ENCODE measurements around the gene OXGR1. TPM values are rescaled to one million over a fixed set of nuclear protein-coding genes. Genes with fewer than 3 reads are reported as not detected.

OXGR1 gene
- total and polyA plus RNA-seq, 4 experiments from 2014 or later = not detected

GRCh38 chr13:97017322-97017721 is 23.0 kb upstream of the OXGR1 start:
- Histone ChIP-seq H3K9me3 (ENCODE audit: control insufficient read depth in 1 of 2, low read length in 2 of 2) (no peaks in the 10 kb centered on the region), H3K4me3 (ENCODE audit: low read length in 2 of 2) (no peak overlapping the region), H3K27ac (ENCODE audit: low read depth, low read length) (no peak overlapping the region), H3K36me3 (ENCODE audit: insufficient read depth, low read length) (no peaks in the 10 kb centered on the region), H3K27me3 (ENCODE audit: insufficient read depth, low read length) (peaks cover 4% of the 10 kb centered on the region), H3K4me1 (ENCODE audit: insufficient read depth, low read length) (peaks cover 11% of the 10 kb centered on the region)
- peaks cover 0 to 4% (median 2%) of the 10 kb centered on the region in 8 donors for H3K9me3 Mint-ChIP-seq
- intact Hi-C loops (cut with micrococcal nuclease) = no loop called here
- H3K27ac Mint-ChIP-seq = no peak overlapping the region
- peaks cover 6 to 15% (median 11%) of the 10 kb centered on the region in 4 donors for H3K4me1 Mint-ChIP-seq
- ChIA-PET CTCF (ENCODE audit: partially characterized antibody) (interaction anchor here (0.6 to 2.5 kb wide), 4 partner anchors 9 to 20 kb away, joined by 3 to 10 read pairs (median 3); no protein-coding TSS in a partner anchor), POLR2A (ENCODE audit: partially characterized antibody) (no interaction called here)
- peaks cover 35 to 39% of the 10 kb centered on the region in 2 donors for H3K27me3 Mint-ChIP-seq
- DNase-seq = no peak
- H3K36me3 Mint-ChIP-seq = no peaks in the 10 kb centered on the region
- H3K4me3 Mint-ChIP-seq = no peak overlapping the region

- no peak overlapping the region for H3K27ac ChIP-seq (ENCODE audit: low read depth, low read length)
- no peaks in the 10 kb centered on the region for H3K36me3 Mint-ChIP-seq
- POLR2A ChIA-PET (ENCODE audit: partially characterized antibody) = no interaction called here
- peaks cover 0 to 4% (median 2%) of the 10 kb centered on the region in 8 donors for H3K9me3 Mint-ChIP-seq
- H3K27me3 ChIP-seq (ENCODE audit: insufficient read depth, low read length) = peaks cover 4% of the 10 kb centered on the region
- no peaks in the 10 kb centered on the region for H3K36me3 ChIP-seq (ENCODE audit: insufficient read depth, low read length)
- intact Hi-C loops (cut with micrococcal nuclease) = no loop called here
- CTCF ChIA-PET (ENCODE audit: partially characterized antibody) = interaction anchor here (1.3 kb wide), 1 partner anchor 9 kb away, joined by 3 read pairs; no protein-coding TSS in a partner anchor
- H3K27me3 Mint-ChIP-seq = peaks cover 33 to 38% of the 10 kb centered on the region in 2 donors
- no peak overlapping the region for H3K4me3 ChIP-seq (ENCODE audit: low read length in 2 of 2)
- peak overlapping the region in 5 of 8 donors; percentile 13 to 75 (median 54) for H3K4me3 Mint-ChIP-seq
- peak overlapping the region in 2 of 7 donors; percentile 23 to 43 for H3K27ac Mint-ChIP-seq
- DNase-seq = peak; percentile 46 to 50 (median 49)
- peaks cover 11% of the 10 kb centered on the region for H3K4me1 ChIP-seq (ENCODE audit: insufficient read depth, low read length)
- H3K9me3 ChIP-seq (ENCODE audit: control insufficient read depth in 1 of 2, low read length in 2 of 2) = no peaks in the 10 kb centered on the region
- H3K4me1 Mint-ChIP-seq = peaks cover 6 to 15% (median 11%) of the 10 kb centered on the region in 4 donors
Measured at GRCh38 chr13:97015661-97016350, 21.5 kb upstream of the OXGR1 start.

GRCh38 chr13:97012251-97013048 is 18.2 kb upstream of the OXGR1 start:
- H3K4me3 ChIP-seq (ENCODE audit: low read length in 2 of 2) = no peak overlapping the region
- H3K9me3 ChIP-seq (ENCODE audit: control insufficient read depth in 1 of 2, low read length in 2 of 2) = no peaks in the 10 kb centered on the region
- ChIA-PET POLR2A (ENCODE audit: partially characterized antibody) (no interaction called here), CTCF (ENCODE audit: partially characterized antibody) (no interaction called here)
- H3K36me3 ChIP-seq (ENCODE audit: insufficient read depth, low read length) = no peaks in the 10 kb centered on the region
- H3K27me3 Mint-ChIP-seq = peaks cover 20 to 33% of the 10 kb centered on the region in 2 donors
- H3K27ac ChIP-seq (ENCODE audit: low read depth, low read length) = no peak overlapping the region
- peaks cover 11% of the 10 kb centered on the region for H3K4me1 ChIP-seq (ENCODE audit: insufficient read depth, low read length)
- no peak for DNase-seq
- no peaks in the 10 kb centered on the region for H3K36me3 Mint-ChIP-seq
- H3K4me1 Mint-ChIP-seq = peaks cover 4 to 12% (median 9%) of the 10 kb centered on the region in 4 donors
- H3K27me3 ChIP-seq (ENCODE audit: insufficient read depth, low read length) = peaks cover under 1% of the 10 kb centered on the region
- intact Hi-C loops (cut with micrococcal nuclease) = no loop called here
- H3K27ac Mint-ChIP-seq = no peak overlapping the region
- H3K9me3 Mint-ChIP-seq = peaks cover 0 to 4% (median 2%) of the 10 kb centered on the region in 8 donors
- H3K4me3 Mint-ChIP-seq = no peak overlapping the region

- Mint-ChIP-seq H3K27me3 (peaks cover 20 to 32% of the 10 kb centered on the region in 2 donors), H3K4me1 (peaks cover 4 to 12% (median 9%) of the 10 kb centered on the region in 4 donors), H3K36me3 (no peaks in the 10 kb centered on the region), H3K4me3 (no peak overlapping the region), H3K9me3 (peaks cover 0 to 4% (median 2%) of the 10 kb centered on the region in 8 donors), H3K27ac (peak overlapping the region in 1 of 7 donors; percentile 27)
- intact Hi-C loops (cut with micrococcal nuclease) = no loop called here
- Histone ChIP-seq H3K27me3 (ENCODE audit: insufficient read depth, low read length) (no peaks in the 10 kb centered on the region), H3K4me3 (ENCODE audit: low read length in 2 of 2) (no peak overlapping the region), H3K4me1 (ENCODE audit: insufficient read depth, low read length) (peaks cover 11% of the 10 kb centered on the region), H3K36me3 (ENCODE audit: insufficient read depth, low read length) (no peaks in the 10 kb centered on the region), H3K9me3 (ENCODE audit: control insufficient read depth in 1 of 2, low read length in 2 of 2) (no peaks in the 10 kb centered on the region), H3K27ac (ENCODE audit: low read depth, low read length) (no peak overlapping the region)
- ChIA-PET CTCF (ENCODE audit: partially characterized antibody) (no interaction called here), POLR2A (ENCODE audit: partially characterized antibody) (no interaction called here)
- no peak for DNase-seq
Measured at GRCh38 chr13:97011446-97012131, 17.3 kb upstream of the OXGR1 start.

- DNase-seq = no peak
- H3K9me3 ChIP-seq (ENCODE audit: control insufficient read depth in 1 of 2, low read length in 2 of 2) = no peaks in the 10 kb centered on the region
- Mint-ChIP-seq H3K27me3 (peaks cover 17 to 22% of the 10 kb centered on the region in 2 donors), H3K36me3 (no peaks in the 10 kb centered on the region), H3K9me3 (no peaks in the 10 kb centered on the region), H3K4me3 (no peak overlapping the region), H3K4me1 (no peaks in the 10 kb centered on the region), H3K27ac (no peak overlapping the region)
- CTCF ChIA-PET (ENCODE audit: partially characterized antibody) = no interaction called here
- intact Hi-C loops (cut with micrococcal nuclease) = no loop called here
- POLR2A ChIA-PET (ENCODE audit: partially characterized antibody) = no interaction called here
- H3K27me3 ChIP-seq (ENCODE audit: insufficient read depth, low read length) = no peaks in the 10 kb centered on the region
- no peaks in the 10 kb centered on the region for H3K36me3 ChIP-seq (ENCODE audit: insufficient read depth, low read length)
- H3K27ac ChIP-seq (ENCODE audit: low read depth, low read length) = no peak overlapping the region
- H3K4me3 ChIP-seq (ENCODE audit: low read length in 2 of 2) = no peak overlapping the region
- H3K4me1 ChIP-seq (ENCODE audit: insufficient read depth, low read length) = no peaks in the 10 kb centered on the region
Measured at GRCh38 chr13:97008643-97009042, 14.4 kb upstream of the OXGR1 start.

GRCh38 chr13:97005625-97006262 is 11.5 kb upstream of the OXGR1 start:
- Mint-ChIP-seq H3K4me1 (no peaks in the 10 kb centered on the region), H3K27me3 (peaks cover 11 to 20% of the 10 kb centered on the region in 2 donors), H3K4me3 (no peak overlapping the region), H3K9me3 (no peaks in the 10 kb centered on the region), H3K36me3 (no peaks in the 10 kb centered on the region), H3K27ac (no peak overlapping the region)
- Histone ChIP-seq H3K27me3 (ENCODE audit: insufficient read depth, low read length) (no peaks in the 10 kb centered on the region), H3K27ac (ENCODE audit: low read depth, low read length) (no peak overlapping the region), H3K36me3 (ENCODE audit: insufficient read depth, low read length) (no peaks in the 10 kb centered on the region), H3K4me3 (ENCODE audit: low read length in 2 of 2) (no peak overlapping the region), H3K9me3 (ENCODE audit: control insufficient read depth in 1 of 2, low read length in 2 of 2) (no peaks in the 10 kb centered on the region), H3K4me1 (ENCODE audit: insufficient read depth, low read length) (no peaks in the 10 kb centered on the region)
- ChIA-PET POLR2A (ENCODE audit: partially characterized antibody) (interaction anchor here (1.5 kb wide), 1 partner anchor 8 kb away, joined by 3 read pairs; no protein-coding TSS in a partner anchor), CTCF (ENCODE audit: partially characterized antibody) (no interaction called here)
- no peak for DNase-seq
- intact Hi-C loops (cut with micrococcal nuclease) = no loop called here
